Mononuclear cell (primary cell): ENCODE data around the gene SLC35F3. TPM values are rescaled to one million over a fixed set of nuclear protein-coding genes. Genes with fewer than 3 reads are reported as not detected.

Source experiments
- H3K27me3 ChIP-seq: 2 replicates; pipeline ENCODE4 v1.6.0; 2011; ENCODE audit warnings: low read length, control low read depth; ENCODE audit not compliant: insufficient read depth
- H3K4me1 ChIP-seq: 2 replicates; pipeline ENCODE4 v1.5.1; 2011; ENCODE audit warnings: mild to moderate bottlenecking, low read length, control low read depth; ENCODE audit not compliant: insufficient read depth
- H3K4me3 ChIP-seq: 2 replicates; pipeline ENCODE4 v1.5.1; 2011; ENCODE audit warnings: mild to moderate bottlenecking, low read length, moderate library complexity
- H3K9me3 ChIP-seq: 2 replicates; pipeline ENCODE4 v1.5.1; 2011; ENCODE audit warnings: low read depth, mild to moderate bottlenecking, control low read depth, low read length
- total RNA-seq: library from RNA; depleted of rRNA; stranded (reverse); fragments of >200 nt; gene quantifications from one replicate; pipeline ENCODE4 v1.2.3, GENCODE V29; 2012

SLC35F3 gene
- total RNA-seq, 1 donor: not detected

- H3K4me1 ChIP-seq: peaks cover 23% of the 10 kb centered on the region
- H3K9me3 ChIP-seq: no peaks in the 10 kb centered on the region
- H3K4me3 ChIP-seq: no peak overlapping the region
- peaks cover 12% of the 10 kb centered on the region for H3K27me3 ChIP-seq
Observed at GRCh38 chr1:234218078-234218477, 313.6 kb downstream of the SLC35F3 start.

GRCh38 chr1:234219711-234220110 lies 315.2 kb downstream of the SLC35F3 start:
- no peaks in the 10 kb centered on the region for H3K9me3 ChIP-seq
- H3K4me3 ChIP-seq: no peak overlapping the region
- H3K27me3 ChIP-seq: peaks cover 11% of the 10 kb centered on the region
- peaks cover 8% of the 10 kb centered on the region for H3K4me1 ChIP-seq

GRCh38 chr1:234221601-234222000 lies 317.1 kb downstream of the SLC35F3 start:
- Histone ChIP-seq H3K9me3 (no peaks in the 10 kb centered on the region), H3K27me3 (no peaks in the 10 kb centered on the region), H3K4me1 (no peaks in the 10 kb centered on the region), H3K4me3 (no peak overlapping the region)

- Histone ChIP-seq H3K4me3 (no peak overlapping the region), H3K27me3 (no peaks in the 10 kb centered on the region), H3K9me3 (no peaks in the 10 kb centered on the region), H3K4me1 (no peaks in the 10 kb centered on the region)
Observed at GRCh38 chr1:234222561-234223280, 318.2 kb downstream of the SLC35F3 start.

GRCh38 chr1:234226113-234226818 lies 321.8 kb downstream of the SLC35F3 start:
- Histone ChIP-seq H3K4me1 (no peaks in the 10 kb centered on the region), H3K4me3 (no peak overlapping the region), H3K27me3 (peaks cover 10% of the 10 kb centered on the region), H3K9me3 (no peaks in the 10 kb centered on the region)

- Histone ChIP-seq H3K4me3 (no peak overlapping the region), H3K27me3 (peaks cover 10% of the 10 kb centered on the region), H3K9me3 (no peaks in the 10 kb centered on the region), H3K4me1 (no peaks in the 10 kb centered on the region)
Observed at GRCh38 chr1:234226819-234227165, 322.3 kb downstream of the SLC35F3 start.

- Histone ChIP-seq H3K9me3 (no peaks in the 10 kb centered on the region), H3K27me3 (peaks cover 15% of the 10 kb centered on the region), H3K4me1 (no peaks in the 10 kb centered on the region), H3K4me3 (no peak overlapping the region)
Observed at GRCh38 chr1:234229581-234230387, 325.3 kb downstream of the SLC35F3 start.

GRCh38 chr1:234230414-234230862 lies 326.0 kb downstream of the SLC35F3 start:
- Histone ChIP-seq H3K4me3 (no peak overlapping the region), H3K27me3 (peaks cover 15% of the 10 kb centered on the region), H3K9me3 (no peaks in the 10 kb centered on the region), H3K4me1 (no peaks in the 10 kb centered on the region)

GRCh38 chr1:234231061-234231892 lies 326.8 kb downstream of the SLC35F3 start:
- no peaks in the 10 kb centered on the region for H3K4me1 ChIP-seq
- H3K9me3 ChIP-seq: no peaks in the 10 kb centered on the region
- H3K27me3 ChIP-seq: peaks cover 15% of the 10 kb centered on the region
- H3K4me3 ChIP-seq: no peak overlapping the region

- peaks cover 15% of the 10 kb centered on the region for H3K27me3 ChIP-seq
- no peaks in the 10 kb centered on the region for H3K4me1 ChIP-seq
- H3K4me3 ChIP-seq: no peak overlapping the region
- no peaks in the 10 kb centered on the region for H3K9me3 ChIP-seq
Observed at GRCh38 chr1:234231893-234232276, 327.4 kb downstream of the SLC35F3 start.

GRCh38 chr1:234234199-234234598 lies 329.7 kb downstream of the SLC35F3 start:
- no peaks in the 10 kb centered on the region for H3K4me1 ChIP-seq
- H3K9me3 ChIP-seq: no peaks in the 10 kb centered on the region
- no peak overlapping the region for H3K4me3 ChIP-seq
- peaks cover 15% of the 10 kb centered on the region for H3K27me3 ChIP-seq

- no peaks in the 10 kb centered on the region for H3K4me1 ChIP-seq
- H3K4me3 ChIP-seq: no peak overlapping the region
- no peaks in the 10 kb centered on the region for H3K9me3 ChIP-seq
- peaks cover 9% of the 10 kb centered on the region for H3K27me3 ChIP-seq
Observed at GRCh38 chr1:234235434-234235881, 331.0 kb downstream of the SLC35F3 start.

GRCh38 chr1:234237393-234237792 lies 332.9 kb downstream of the SLC35F3 start:
- no peaks in the 10 kb centered on the region for H3K9me3 ChIP-seq
- no peaks in the 10 kb centered on the region for H3K4me1 ChIP-seq
- no peak overlapping the region for H3K4me3 ChIP-seq
- H3K27me3 ChIP-seq: peaks cover 6% of the 10 kb centered on the region

- peaks cover 6% of the 10 kb centered on the region for H3K27me3 ChIP-seq
- no peak overlapping the region for H3K4me3 ChIP-seq
- H3K4me1 ChIP-seq: no peaks in the 10 kb centered on the region
- H3K9me3 ChIP-seq: no peaks in the 10 kb centered on the region
Observed at GRCh38 chr1:234238060-234238459, 333.6 kb downstream of the SLC35F3 start.
